ENCODE results near the gene KCNH2. TPM values are rescaled to one million over a fixed set of nuclear protein-coding genes. Genes with fewer than 3 reads are reported as not detected.

The KCNH2 gene
- total RNA-seq, 3 donors from 2014 or later (not counting 1 experiment from before 2014, with no cell fraction given): 0.39 to 0.60 TPM; not detected in 1

DNA sequence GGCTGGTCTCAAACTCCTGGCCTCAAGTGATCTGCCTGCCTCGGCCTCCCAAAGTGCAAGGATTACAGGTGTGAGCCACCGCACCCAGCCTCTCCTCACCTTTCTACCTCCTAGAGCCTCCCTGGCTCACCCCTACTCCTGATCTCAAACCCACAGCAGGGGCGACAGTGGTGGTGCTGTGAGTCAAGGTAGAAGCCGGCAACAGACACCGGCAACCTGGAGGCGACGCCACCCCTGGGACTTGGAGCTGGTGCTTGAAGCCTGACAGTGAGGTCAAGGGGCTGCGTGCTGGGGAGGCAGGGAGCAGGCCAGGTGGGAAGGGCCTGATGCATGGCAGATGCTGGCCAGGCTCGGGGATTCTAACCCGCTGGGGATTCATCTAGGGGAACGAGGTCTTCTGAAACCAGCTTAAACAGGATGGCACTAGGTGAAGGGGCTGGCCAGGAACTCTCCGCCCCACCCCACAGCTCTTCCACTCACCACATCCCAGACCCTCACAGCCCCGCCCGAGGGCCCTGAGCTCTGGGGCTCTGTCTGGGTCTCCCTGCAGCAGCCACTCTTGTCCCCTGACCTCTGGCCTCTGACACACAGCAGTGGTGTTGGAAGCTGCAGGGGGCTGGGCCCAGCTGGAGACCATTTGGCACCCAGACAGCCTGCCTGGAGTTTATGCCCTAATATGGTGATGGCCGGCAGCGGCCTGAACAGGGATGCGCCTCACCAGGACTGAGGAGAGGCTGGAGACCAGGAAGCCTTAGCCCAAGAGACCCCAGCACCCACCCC, 16.4 kb downstream of the KCNH2 start:
- no peak for DNase-seq
- TF ChIP-seq, protein P1, sequence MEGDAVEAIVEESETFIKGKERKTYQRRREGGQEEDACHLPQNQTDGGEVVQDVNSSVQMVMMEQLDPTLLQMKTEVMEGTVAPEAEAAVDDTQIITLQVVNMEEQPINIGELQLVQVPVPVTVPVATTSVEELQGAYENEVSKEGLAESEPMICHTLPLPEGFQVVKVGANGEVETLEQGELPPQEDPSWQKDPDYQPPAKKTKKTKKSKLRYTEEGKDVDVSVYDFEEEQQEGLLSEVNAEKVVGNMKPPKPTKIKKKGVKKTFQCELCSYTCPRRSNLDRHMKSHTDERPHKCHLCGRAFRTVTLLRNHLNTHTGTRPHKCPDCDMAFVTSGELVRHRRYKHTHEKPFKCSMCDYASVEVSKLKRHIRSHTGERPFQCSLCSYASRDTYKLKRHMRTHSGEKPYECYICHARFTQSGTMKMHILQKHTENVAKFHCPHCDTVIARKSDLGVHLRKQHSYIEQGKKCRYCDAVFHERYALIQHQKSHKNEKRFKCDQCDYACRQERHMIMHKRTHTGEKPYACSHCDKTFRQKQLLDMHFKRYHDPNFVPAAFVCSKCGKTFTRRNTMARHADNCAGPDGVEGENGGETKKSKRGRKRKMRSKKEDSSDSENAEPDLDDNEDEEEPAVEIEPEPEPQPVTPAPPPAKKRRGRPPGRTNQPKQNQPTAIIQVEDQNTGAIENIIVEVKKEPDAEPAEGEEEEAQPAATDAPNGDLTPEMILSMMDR (IDR thresholded peaks at IDR 0.05): no peak
- H3K27ac Mint-ChIP-seq: no peak overlapping the region
- peaks cover 11% of the 10 kb centered on the region for H3K27me3 ChIP-seq (ENCODE audit: control insufficient read depth, insufficient read depth, low read length)
- no peaks in the 10 kb centered on the region for H3K9me3 Mint-ChIP-seq
- peaks cover 42 to 46% of the 10 kb centered on the region in 2 donors for H3K27me3 Mint-ChIP-seq (ENCODE audit: low read depth in 2 of 2)
- H3K4me1 ChIP-seq (ENCODE audit: control insufficient read depth, insufficient read depth, low read length): peaks cover 4% of the 10 kb centered on the region
- H3K27ac ChIP-seq (ENCODE audit: low read length): no peak overlapping the region
- H3K4me3 ChIP-seq (ENCODE audit: low read length): no peak overlapping the region
- no peaks in the 10 kb centered on the region for H3K9me3 ChIP-seq (ENCODE audit: control insufficient read depth, insufficient read depth, low read length)
- intact Hi-C loops (cut with micrococcal nuclease): loop anchor here (5.0 kb wide), 1 partner anchor 56 kb away; no protein-coding TSS in a partner anchor
- ATAC-seq: no peak
- H3K4me1 Mint-ChIP-seq: peaks cover 0 to 13% of the 10 kb centered on the region in 2 donors
- no peak overlapping the region for H3K4me3 Mint-ChIP-seq
- 76% methylated on average over 17 of the region's 17 CpGs for WGBS (ENCODE audit: insufficient coverage)
- H3K36me3 ChIP-seq (ENCODE audit: control insufficient read depth, insufficient read depth, low read length): no peaks in the 10 kb centered on the region
- no peaks in the 10 kb centered on the region for H3K36me3 Mint-ChIP-seq

DNA sequence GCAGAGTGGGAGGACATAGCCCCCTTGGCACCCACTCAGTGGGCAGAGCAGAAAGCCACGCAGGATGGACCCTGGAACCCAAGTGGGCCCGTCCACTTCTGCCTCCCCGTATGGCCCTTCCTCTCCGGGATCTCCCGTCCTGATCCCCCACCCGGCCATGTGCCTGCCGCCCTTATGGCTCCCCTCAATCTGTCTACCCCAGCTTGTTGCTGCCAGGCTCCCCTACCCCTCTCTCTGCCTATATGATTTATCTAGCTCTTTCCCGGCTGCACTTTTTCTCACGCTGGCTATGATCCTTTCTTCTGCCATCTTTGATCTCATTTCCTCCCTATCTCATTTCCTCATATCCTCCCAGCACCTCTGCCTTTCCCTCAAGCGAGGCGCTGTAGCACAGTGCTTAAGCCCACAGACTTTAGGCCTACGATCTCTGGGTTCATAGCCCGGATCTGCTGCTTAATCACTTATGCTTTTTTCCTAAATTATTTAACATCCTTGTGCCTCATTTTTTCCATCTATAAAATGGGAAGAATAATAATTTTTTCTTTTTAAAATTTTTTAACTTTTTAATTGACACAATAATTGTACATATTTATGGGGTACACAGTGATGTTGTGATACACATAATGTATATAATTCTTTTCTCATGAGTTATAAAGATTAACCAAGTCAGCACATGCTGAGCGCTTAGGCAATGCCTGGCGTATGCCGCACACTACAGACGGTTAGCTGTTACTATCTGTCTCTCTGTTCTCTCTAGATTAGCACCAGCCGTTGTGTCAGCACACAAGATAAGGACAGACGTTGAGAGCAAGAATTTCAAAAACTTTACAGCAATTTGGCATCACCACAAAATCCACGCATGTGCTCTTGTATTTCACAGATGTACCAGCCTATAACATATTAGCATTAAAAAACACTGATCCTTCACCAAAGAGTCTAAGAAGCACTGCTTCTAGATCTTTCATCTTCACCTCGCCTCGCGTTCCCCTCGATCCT, 18.1 kb downstream of the KCNH2 start:
- no peak overlapping the region for H3K4me3 ChIP-seq (ENCODE audit: low read length)
- no peaks in the 10 kb centered on the region for H3K9me3 ChIP-seq (ENCODE audit: control insufficient read depth, insufficient read depth, low read length)
- H3K27ac Mint-ChIP-seq: no peak overlapping the region
- 53% methylated on average over 24 of the region's 24 CpGs for WGBS (ENCODE audit: insufficient coverage)
- peaks cover 4% of the 10 kb centered on the region for H3K4me1 ChIP-seq (ENCODE audit: control insufficient read depth, insufficient read depth, low read length)
- H3K4me1 Mint-ChIP-seq: peaks cover 0 to 18% of the 10 kb centered on the region in 2 donors
- TF ChIP-seq, protein P1 (IDR thresholded peaks at IDR 0.05): no peak
- peaks cover 16% of the 10 kb centered on the region for H3K27me3 ChIP-seq (ENCODE audit: control insufficient read depth, insufficient read depth, low read length)
- no peak overlapping the region for H3K4me3 Mint-ChIP-seq
- intact Hi-C loops (cut with micrococcal nuclease): loop anchor here (5.0 kb wide), 1 partner anchor 57 kb away; no protein-coding TSS in a partner anchor
- no peak overlapping the region for H3K27ac ChIP-seq (ENCODE audit: low read length)
- H3K27me3 Mint-ChIP-seq (ENCODE audit: low read depth in 2 of 2): peaks cover 45% of the 10 kb centered on the region in 2 donors
- DNase-seq (peak in 1 of 2 donors; percentile 53), ATAC-seq (peak in 1 of 3 donors; percentile 53)
- no peaks in the 10 kb centered on the region for H3K36me3 ChIP-seq (ENCODE audit: control insufficient read depth, insufficient read depth, low read length)
- no peaks in the 10 kb centered on the region for H3K9me3 Mint-ChIP-seq
- H3K36me3 Mint-ChIP-seq: no peaks in the 10 kb centered on the region

DNA sequence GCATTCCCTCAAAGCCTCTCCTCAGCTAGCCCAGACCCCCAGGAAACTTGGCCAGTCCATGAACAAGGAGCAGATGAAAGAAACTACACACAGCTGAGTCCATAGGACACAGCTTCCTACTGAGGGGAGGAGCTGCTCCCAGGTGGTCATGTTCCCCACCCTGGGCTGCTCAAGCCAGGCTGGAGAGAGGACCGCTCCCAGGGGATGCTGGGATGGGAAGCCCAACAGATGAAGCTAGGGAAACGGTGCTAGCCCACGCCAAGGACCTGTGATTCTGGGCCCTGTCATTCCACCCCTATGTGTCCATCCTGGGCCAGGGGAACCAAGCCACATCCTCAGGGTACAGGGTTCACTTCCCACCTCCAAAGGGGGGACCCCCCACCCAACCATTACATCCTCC, 19.0 kb downstream of the KCNH2 start:
- no peak overlapping the region for H3K27ac Mint-ChIP-seq
- no peak for DNase-seq
- peaks cover 8% of the 10 kb centered on the region for H3K27me3 ChIP-seq (ENCODE audit: control insufficient read depth, insufficient read depth, low read length)
- H3K9me3 Mint-ChIP-seq: no peaks in the 10 kb centered on the region
- peaks cover 4% of the 10 kb centered on the region for H3K4me1 ChIP-seq (ENCODE audit: control insufficient read depth, insufficient read depth, low read length)
- H3K27ac ChIP-seq (ENCODE audit: low read length): no peak overlapping the region
- H3K36me3 ChIP-seq (ENCODE audit: control insufficient read depth, insufficient read depth, low read length): no peaks in the 10 kb centered on the region
- WGBS (ENCODE audit: insufficient coverage): 90% methylated on average over 3 of the region's 3 CpGs
- H3K4me1 Mint-ChIP-seq: peaks cover 0 to 18% of the 10 kb centered on the region in 2 donors
- no peak for ATAC-seq
- H3K4me3 ChIP-seq (ENCODE audit: low read length): no peak overlapping the region
- TF ChIP-seq, protein P1 (IDR thresholded peaks at IDR 0.05): no peak
- H3K36me3 Mint-ChIP-seq: no peaks in the 10 kb centered on the region
- peaks cover 35 to 42% of the 10 kb centered on the region in 2 donors for H3K27me3 Mint-ChIP-seq (ENCODE audit: low read depth in 2 of 2)
- intact Hi-C loops (cut with micrococcal nuclease): no loop called here
- no peaks in the 10 kb centered on the region for H3K9me3 ChIP-seq (ENCODE audit: control insufficient read depth, insufficient read depth, low read length)
- no peak overlapping the region for H3K4me3 Mint-ChIP-seq

All from natural killer cell (primary cell).